ENCODE measurements around the gene ASIP. TPM values are rescaled to one million over a fixed set of nuclear protein-coding genes. Genes with fewer than 3 reads are reported as not detected.
A peak's percentile ranks its signal among the peaks of the same experiment; 100 is the strongest.

Gene ASIP
- total and polyA plus RNA-seq, 2 of the 13 experiments (the other 11 are each of a cell fraction or from before 2014, with no cell fraction given) = not detected

- TF ChIP-seq NFAT5 (CRISPR knock-in tag; IDR thresholded peaks at IDR 0.05) = no peak; the same call in 1 of the 2 replicates
- TF ChIP-seq ZNF674 (CRISPR knock-in tag; IDR thresholded peaks at IDR 0.05; ENCODE audit: low read depth) = peak; percentile 89; the same call in 1 of the 2 replicates
- no peak; the same call in 1 of the 2 replicates for TF ChIP-seq ZNF30 (CRISPR knock-in tag; IDR thresholded peaks at IDR 0.05)
- no peak for TF ChIP-seq MLLT10 (CRISPR knock-in tag; IDR thresholded peaks at IDR 0.05)
- TF ChIP-seq FUBP1 (CRISPR knock-in tag; IDR thresholded peaks at IDR 0.05; ENCODE audit: borderline replicate concordance) = peak; percentile 75; the same call in 1 of the 2 replicates
- 0 out of 2 replicates have a peak, but pooled peaks have one; percentile 58 for TF ChIP-seq ZNF670 (CRISPR knock-in tag; IDR thresholded peaks at IDR 0.05; ENCODE audit: borderline replicate concordance)
- no peak for TF ChIP-seq E2F1 (CRISPR knock-in tag; IDR thresholded peaks at IDR 0.05)
- no peak for TF ChIP-seq MTA3 (CRISPR knock-in tag; IDR thresholded peaks at IDR 0.05)
- TF ChIP-seq ZFYVE20 (CRISPR knock-in tag; IDR thresholded peaks at IDR 0.05; ENCODE audit: borderline replicate concordance, low read depth) = no peak
- TF ChIP-seq ZBTB44 (CRISPR knock-in tag; IDR thresholded peaks at IDR 0.05) = no peak
- peak; percentile 98; the same call in 1 of the 2 replicates for TF ChIP-seq ZNF691 (CRISPR knock-in tag; IDR thresholded peaks at IDR 0.05; ENCODE audit: borderline replicate concordance, low read depth)
- TF ChIP-seq POLR2AphosphoS2 (IDR thresholded peaks at IDR 0.05; ENCODE audit: low read depth, low read length) = no peak
- TF ChIP-seq NFRKB (IDR thresholded peaks at IDR 0.05) = no peak
- no peak for TF ChIP-seq ZBTB2 (CRISPR knock-in tag; IDR thresholded peaks at IDR 0.05; ENCODE audit: low read depth)
- no peak for TF ChIP-seq SNRNP70 (IDR thresholded peaks at IDR 0.05; ENCODE audit: low read depth, low read length)
- TF ChIP-seq PCBP1 (IDR thresholded peaks at IDR 0.05; ENCODE audit: borderline replicate concordance, low read depth, low read length) = no peak
Measured at GRCh38 chr20:34312544-34313217, 71.5 kb downstream of the ASIP start (continued).

Measured in HepG2 (cell line).